Limb (tissue), 2 donors: ENCODE data around the gene HBE1.
"Not testable (repeated sequence)": the region's sequence is repeated elsewhere in the genome, so short reads cannot be mapped to it uniquely, and the experiment has no call there.

Source experiments
- DNase-seq, 2 donors: peaks; one replicate each; pipeline ENCODE4 v3.0.0-alpha.2; 2016; ENCODE audit errors: extremely low spot score in 2 of 2

HBE1 gene

DNA sequence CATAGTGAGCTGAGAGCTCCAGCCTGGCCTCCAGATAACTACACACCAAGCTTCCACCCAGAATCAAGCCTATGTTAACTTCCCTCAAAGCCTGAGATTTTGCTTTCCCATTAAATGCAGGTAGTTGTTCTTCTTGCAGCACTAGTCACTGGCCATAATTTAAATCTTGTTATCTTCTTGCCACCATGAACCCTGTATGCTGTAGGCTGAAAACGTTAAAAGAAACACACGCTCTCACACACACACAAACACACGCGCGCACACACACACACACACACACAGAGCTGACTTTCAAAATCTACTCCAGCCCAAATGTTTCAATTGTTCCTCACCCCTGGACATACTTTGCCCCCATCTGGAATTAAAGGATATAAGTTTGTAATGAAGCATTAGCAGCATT lies 16.3 kb downstream of the HBE1 start:
- not testable (repeated sequence) for DNase-seq

DNA sequence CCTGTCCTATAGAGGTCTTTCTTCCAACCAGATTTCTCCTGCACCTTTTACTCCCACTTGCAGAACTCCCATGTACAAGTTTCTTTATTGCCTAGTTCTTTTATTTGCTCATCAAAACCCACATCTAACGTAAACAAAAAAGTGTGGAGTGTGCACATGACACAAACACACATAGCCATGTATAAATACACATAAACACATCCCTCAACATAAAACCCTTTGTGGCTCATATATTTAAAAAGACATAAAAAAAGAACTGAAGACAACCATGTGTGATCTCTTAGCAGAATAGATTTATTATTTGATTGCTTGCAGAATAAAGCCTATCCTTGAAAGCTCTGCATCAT lies 16.9 kb downstream of the HBE1 start:
- DNase-seq = no peak

DNA sequence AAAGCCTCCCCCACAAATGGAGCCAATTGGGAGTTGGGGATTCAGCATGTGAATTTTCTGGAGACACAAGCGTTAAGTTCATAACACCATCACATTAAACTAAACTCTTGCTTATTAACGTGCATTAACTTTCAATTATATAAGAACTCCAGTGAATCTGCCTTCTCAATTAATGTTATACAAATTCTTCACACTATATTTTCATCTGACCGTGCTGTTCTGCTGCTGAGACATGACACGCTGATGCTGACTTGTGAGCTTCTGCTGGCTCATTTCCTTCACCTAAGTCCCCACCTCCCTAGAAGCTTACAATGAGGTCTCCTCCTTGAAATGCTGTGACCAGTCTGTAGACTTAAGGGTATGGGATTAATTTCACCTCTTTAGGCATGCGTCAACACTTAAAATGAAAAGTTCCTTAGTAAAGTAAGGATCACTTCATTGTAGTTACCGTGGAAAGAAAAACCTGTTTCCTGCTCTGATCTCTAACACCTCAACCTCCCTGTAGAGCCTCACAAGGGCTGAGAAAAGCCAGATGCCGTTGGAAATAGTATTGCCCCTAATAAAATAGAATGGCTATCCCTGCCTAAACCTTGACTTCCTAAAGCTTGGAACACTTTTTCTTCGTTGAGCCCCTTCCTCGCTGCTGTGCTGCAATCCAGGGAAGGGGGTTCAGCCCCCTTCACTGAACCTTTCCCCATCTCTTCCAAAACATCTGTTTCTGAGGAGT lies 17.4 kb downstream of the HBE1 start:
- DNase-seq = no peak

DNA sequence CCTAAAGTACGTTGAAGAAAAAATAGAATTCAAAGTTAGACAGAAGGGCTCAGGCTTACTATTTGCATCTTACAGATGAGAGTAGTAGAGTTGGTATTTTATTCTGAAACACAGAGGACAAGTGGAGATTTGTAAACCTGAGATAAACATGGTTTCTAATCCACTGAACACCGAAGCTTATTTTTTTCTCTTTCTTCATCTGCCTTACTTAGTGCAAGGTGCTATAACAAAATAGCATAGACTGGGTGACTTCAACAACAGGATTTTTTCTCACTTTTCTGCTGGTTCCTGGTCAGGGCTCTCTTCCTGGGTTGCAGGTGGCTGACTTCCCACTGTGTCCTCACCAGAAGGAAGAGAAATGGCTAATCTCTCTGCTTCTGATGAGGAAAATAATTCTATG lies 18.0 kb downstream of the HBE1 start:
- no peak for DNase-seq

DNA sequence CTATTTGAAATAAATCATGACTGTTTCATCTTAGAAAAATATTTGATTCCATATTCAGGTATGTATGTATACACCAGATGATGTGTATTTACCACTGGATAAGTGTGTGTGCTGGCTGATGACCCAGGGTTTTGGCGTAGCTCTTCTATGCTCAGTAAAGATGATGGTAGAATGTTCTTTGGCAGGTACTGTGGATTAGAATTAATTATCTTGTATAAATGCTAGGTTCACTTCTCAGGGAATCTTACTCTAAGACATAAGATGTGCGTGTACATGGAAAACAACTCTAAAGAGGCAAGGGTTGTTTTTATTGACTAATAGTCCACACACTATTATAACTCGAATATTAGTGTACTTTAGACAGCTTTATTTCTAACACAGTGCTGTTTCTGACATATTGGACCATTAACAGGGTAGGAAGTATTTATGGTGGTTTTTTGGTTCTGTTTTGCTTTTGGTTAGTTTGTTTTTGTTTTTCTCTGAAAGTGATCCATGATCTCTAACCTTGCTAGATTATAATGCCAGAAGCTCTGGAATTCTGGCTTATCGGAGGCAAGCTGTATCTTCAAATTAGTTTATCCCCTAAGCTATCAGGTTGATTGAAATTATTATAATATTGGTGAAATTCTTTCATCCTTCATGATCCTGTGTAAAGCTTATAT lies 19.1 kb downstream of the HBE1 start:
- no peak for DNase-seq

DNA sequence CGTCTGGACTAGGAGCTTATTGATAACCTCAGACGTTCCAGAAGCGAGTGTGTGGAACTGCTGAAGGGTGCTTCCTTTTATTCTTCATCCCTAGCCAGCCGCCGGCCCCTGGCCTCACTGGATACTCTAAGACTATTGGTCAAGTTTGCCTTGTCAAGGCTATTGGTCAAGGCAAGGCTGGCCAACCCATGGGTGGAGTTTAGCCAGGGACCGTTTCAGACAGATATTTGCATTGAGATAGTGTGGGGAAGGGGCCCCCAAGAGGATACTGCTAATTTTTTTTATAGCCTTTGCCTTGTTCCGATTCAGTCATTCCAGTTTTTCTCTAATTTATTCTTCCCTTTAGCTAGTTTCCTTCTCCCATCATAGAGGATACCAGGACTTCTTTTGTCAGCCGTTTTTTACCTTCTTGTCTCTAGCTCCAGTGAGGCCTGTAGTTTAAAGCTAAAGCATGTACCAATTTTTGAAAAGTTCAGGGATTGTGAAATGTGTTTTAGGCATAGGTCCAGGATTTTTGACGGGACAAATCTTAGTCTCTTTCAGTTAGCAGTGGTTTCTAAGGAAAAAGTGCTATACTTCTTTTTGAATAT lies 19.8 kb downstream of the HBE1 start, which contains the start of gene HBG1:
TSS of gene HBG1 (minus strand) at position 51 of the 590 bp plus-strand sequence. CDS start 53 bp downstream, outside the sequence.
- DNase-seq = not testable (repeated sequence)

DNA sequence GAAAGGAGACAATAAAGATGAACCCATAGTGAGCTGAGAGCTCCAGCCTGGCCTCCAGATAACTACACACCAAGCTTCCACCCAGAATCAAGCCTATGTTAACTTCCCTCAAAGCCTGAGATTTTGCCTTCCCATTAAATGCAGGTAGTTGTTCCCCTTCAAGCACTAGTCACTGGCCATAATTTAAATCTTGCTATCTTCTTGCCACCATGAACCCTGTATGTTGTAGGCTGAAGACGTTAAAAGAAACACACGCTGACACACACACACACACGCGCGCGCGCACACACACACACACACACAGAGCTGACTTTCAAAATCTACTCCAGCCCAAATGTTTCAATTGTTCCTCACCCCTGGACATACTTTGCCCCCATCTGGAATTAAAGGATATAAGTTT lies 21.2 kb downstream of the HBE1 start:
- not testable (repeated sequence) for DNase-seq

DNA sequence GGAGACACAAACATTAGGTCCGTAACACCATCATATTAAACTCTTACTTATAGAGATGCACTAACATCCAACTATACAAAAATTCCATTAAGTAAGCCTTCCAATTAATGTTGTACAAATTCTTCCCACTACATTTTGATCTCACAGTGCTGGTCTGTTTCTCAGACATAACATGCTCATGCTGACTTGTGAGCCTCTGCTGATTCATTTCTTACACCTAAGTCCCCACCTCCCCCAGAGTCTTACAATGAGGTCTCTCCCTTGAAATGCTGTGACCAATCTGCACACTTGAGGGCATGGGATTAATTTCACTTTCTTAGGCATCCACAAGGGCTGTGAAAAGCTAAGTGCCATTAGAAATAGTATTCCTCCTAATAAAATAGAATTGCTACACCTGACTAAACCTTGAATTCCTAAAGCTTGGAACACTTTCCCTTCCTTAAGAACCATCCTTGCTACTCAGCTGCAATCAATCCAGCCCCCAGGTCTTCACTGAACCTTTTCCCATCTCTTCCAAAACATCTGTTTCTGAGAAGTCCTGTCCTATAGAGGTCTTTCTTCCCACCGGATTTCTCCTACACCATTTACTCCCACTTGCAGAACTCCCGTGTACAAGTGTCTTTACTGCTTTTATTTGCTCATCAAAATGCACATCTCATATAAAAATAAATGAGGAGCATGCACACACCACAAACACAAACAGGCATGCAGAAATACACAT lies 22.1 kb downstream of the HBE1 start:
- no peak for DNase-seq

DNA sequence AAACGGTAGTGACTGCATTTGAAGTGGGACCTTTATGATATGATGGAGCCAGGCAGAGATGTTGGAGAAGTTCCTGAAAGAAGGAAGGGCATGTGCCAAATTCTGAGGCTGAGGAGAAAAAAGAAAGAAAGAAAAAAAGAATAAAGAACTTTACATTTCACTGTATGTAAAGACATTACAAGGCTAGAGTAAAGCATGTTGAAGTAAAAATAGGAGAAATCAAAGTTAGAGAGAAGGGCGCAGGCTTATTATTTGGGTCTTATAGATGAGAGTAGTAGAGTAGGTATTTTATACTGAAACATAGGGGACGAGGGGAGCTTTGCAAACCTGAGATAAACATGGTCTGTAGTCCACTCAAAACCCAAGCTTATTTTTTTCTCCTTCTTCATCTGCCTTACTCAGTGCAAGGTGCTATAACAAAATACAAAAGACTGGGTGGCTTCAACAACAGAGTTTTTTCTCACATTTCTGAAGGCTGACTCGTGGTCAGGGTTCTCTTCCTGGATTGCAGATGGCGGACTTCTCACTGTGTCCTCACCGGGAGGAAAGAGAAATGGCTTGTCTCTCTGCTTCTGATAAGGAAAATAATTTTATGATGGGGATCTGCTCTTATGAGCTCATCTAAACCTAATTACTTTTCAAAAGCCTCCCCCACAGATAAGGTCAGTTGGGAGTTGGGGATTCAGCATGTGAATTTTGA lies 22.8 kb downstream of the HBE1 start:
- no peak for DNase-seq

DNA sequence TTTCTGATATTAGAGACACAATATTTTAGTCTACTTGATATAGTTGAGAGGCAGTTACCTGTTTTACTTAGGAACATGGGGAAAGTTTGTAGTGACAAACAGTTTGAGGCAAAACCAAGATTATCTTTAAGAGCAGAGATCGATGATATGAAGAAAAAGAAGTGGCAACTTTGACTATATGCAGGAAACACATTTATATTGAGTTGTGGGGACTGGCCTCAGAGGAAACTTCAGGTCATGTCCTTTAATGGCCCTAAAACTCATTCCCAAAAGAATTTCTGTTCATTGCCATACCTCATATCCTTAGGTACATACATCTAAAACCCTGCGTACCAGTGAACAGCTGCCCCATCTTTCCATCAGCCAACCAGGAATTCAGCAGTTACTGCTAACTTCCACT lies 24.6 kb downstream of the HBE1 start:
- DNase-seq = no peak

DNA sequence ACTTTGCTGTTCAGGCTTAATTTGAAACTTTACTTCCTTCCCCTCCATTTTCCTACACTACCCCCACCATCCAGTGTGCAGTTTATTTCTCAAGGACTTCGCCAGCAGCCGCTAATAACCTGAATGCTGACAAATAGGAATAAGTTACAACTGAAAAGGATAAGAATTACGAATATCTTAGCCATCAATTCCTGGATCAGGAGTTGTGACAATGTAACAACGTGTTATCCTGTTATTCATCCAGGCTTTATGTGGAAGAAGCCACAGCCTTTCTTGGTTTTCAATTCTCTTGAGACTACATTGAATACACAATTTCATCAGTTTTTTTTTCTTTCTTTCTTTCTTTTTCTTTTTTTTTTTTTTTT lies 25.9 kb downstream of the HBE1 start:
- no peak for DNase-seq

DNA sequence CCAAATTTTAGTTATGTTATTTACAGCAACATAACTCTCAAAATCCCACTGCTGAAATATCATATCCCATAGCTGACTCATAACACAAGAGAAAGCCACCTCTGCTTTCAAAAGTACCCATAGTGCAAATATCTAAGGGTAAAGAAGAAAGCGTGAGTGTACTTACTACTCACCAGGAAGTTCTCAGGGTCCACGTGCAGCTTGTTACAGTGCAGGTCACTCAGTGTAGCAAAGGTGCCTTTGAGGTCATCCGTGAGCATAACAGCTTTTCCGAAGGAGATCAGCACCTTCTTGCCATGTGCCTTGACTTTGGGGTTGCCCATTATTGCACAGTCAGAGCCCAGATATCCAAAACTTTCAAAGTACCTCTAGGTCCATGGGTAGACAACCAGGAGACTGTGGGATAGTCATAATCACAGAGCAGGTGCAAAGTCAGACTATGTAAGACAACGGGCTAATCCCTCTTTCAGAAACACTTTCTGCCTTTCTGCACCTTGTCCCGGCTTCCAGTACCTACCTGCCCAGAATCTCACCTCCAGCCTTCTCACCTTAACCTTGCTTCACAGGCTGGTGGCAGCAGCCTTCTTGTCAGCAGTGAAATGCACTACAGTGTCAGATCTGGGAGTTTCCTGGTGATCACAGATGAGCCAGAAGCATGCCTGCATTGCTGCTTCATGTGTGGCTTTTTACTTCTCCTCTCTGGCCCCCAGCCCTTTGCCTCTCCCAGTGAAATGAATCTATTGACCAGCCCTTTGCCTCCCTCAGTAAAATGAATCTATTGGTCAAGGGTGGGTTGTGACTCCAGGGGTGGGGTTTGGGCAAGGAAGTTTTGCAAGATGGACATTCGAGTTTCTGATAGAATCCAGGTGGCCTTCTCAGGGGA lies 26.6 kb downstream of the HBE1 start:
- no peak for DNase-seq

DNA sequence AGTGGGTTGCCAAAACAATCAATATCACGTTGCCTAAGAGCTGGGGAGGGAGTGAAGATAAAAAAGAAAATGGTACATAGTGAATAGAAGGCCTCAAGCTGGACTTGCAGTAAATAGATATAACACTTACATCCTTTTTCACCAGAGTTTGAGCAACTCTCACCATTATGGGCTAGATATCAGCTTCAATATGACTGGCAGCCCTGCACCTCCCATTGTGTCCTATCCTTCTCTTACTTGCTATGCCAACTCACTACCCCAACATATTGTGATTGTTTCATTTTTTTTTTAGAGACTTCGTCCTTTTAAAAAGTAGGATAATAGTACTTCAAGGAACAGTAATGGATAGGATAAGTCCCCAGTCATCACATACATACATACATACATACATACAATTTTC lies 27.5 kb downstream of the HBE1 start:
- DNase-seq = no peak

DNA sequence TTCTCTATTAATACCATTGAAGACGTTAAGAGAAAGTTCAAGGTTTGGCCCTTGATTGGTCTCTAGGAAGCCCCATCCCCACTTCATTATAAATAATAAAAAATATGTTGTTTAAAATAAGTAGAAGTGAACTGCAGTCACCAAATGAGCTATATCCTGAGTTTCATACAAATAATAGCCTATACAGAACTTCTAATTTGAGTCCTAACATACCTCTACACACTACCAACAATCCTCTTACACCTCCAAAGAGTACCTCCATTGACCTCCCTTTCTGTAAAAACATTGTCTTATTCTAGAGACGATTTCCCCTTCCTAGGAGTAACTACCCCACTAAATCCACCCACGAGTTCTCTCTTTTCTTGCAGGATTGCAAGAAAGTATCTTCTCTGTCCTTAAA lies 28.3 kb downstream of the HBE1 start:
- no peak for DNase-seq

DNA sequence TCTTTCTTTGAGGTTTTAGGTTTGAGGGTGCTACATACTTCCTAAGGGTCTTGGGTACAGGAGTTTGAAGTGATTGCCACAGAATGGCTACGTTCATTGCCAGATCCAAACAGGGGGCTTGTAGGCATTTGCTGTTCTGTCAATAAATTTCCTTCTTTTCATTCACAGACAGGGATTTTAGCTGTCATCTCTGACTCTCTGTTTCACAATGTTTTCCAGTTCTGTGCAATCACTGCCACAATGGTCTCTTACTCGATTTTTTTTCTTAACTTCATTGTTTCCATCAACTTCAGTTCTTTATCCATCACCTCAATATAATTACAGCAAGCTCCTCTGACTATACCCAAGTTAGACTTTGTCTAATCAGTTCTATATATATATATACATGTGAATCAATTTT lies 29.3 kb downstream of the HBE1 start:
- no peak for DNase-seq

DNA sequence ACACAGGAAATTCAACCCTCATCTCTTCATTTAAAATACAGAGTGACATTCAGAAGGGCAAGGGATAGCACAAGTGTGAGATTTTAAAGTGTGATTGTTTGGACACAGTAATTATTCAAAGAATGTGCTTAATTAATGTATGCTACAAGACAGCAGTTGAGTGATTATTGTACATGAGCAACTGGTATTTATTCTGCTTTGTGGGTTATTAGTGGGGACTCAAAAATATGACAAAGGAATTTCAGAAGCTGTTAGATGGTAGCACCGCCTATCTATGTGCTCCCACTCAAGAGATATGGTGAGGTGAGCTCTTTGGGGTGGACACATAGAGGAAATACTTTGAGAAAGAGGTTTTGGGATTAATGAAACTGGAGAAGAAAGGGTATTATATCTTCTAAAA lies 29.7 kb downstream of the HBE1 start:
- DNase-seq = no peak

DNA sequence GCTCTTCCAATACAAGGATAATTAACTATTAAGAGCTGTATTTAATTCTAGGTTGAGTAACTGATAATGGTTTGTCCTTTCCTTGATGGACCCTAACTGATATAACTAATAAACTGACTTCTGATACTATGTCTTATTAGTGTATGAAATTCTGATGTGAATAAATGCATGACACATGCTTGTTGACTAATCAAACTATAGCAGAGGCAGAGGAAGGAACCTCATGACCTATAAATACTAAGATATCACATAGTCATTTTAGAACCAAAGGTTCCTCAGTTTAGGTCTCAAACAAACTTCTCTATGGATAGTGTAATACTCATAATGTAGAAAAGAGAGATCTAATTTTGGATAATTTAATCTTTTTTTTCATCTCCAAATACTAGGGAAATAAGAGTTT lies 30.7 kb downstream of the HBE1 start:
- DNase-seq = no peak

DNA sequence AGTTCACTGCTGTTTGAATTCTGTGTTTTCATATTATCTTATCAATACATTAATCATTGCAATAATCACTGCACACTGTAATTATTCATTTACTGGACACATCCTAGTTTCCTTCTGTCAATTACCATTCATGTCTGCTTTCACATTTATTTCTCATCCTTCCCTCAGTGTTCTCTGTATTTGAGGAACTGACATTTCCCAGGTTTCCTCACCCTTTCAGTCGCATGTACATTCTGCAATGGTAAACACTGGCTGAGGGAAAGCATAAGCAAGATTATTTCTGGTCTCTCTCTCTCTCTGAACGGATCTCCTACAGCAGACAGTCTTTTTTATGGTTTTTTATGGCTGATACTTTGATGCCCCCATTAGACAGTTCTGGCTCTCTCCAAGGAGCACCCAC lies 31.3 kb downstream of the HBE1 start:
- DNase-seq = no peak

DNA sequence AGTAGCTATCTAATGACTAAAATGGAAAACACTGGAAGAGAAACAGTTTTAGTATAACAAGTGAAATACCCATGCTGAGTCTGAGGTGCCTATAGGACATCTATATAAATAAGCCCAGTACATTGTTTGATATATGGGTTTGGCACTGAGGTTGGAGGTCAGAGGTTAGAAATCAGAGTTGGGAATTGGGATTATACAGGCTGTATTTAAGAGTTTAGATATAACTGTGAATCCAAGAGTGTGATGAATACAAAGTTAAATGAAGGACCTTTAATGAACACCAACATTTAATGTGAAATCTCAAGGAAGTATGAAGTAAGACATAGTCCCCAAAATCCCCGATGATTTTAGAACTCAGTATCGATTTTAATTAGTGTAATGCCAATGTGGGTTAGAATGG lies 32.3 kb downstream of the HBE1 start:
- DNase-seq = no peak

DNA sequence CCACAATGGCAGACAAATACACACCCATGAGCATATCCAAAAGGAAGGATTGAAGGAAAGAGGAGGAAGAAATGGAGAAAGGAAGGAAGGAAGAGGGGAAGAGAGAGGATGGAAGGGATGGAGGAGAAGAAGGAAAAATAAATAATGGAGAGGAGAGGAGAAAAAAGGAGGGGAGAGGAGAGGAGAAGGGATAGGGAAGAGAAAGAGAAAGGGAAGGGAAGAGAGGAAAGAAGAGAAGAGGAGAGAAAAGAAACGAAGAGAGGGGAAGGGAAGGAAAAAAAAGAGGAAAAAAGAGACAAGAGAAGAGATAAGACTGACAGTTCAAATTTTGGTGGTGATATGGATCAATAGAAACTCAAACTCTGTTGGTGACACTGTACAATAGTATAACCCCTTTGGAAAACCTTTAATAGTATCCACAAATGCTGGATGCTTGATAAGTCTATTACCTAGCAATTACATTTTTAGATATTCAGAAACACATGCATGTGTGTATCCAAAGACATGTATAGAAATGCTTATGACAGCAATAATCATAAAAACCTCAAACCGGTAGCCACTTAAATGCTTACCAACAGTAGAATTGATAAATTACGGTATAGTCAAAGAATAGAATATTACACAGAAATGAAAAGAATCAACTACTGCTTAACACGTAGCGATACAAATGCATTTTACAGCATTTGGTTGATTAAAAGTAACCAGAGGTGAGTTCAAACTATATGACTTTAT lies 34.2 kb downstream of the HBE1 start:
- no peak for DNase-seq
